K562 (cell line): ENCODE data around the gene SEMA3F. TPM values are rescaled to one million over a fixed set of nuclear protein-coding genes. Genes with fewer than 3 reads are reported as not detected.
A peak's percentile ranks its signal among the peaks of the same experiment; 100 is the strongest.

Source experiments
- ATAC-seq: fragments of 200-7000 bp; cut with Tn5 transposase; 3 replicates; pipeline ENCODE4 v1.9.1; 2020; ENCODE audit warnings: moderate library complexity
- BruUV-seq: library from RNA; stranded (reverse); fragments of 400-500 nt; replicated peaks from 2 replicates; lab custom pipeline; 2021; lab: Mats Ljungman, UMichigan
- CTCF ChIA-PET: fragments of 300-600 bp; formaldehyde crosslinking; extraction: SDS; loops from one replicate; lab custom pipeline; 2021; ENCODE audit warnings: low intra/inter-chr PET ratio; lab: Yijun Ruan, JAX
- POLR2A ChIA-PET: fragments of 300-600, 350-650 bp; sonication (Branson Sonifier 250); formaldehyde crosslinking; extraction: SDS; loops from one replicate; lab custom pipeline; 2021; ENCODE audit warnings: antibody characterized with exemption, inconsistent platforms; lab: Yijun Ruan, JAX
- DNase-seq, 4 experiments: peaks; one replicate each; pipeline versions ENCODE4 v3.0.0 to v3.0.0-alpha.2; 2011 to 2018; ENCODE audit warnings: low spot score in 3 of 4, mixed read lengths in 3 of 4; ENCODE audit errors: extremely low read depth in 1 of 4
- FAIRE-seq: peaks from 2 replicates; lab custom pipeline; 2011; peaks lifted over from hg19 to GRCh38; lab: Jason Lieb, UNC
- H2AFZ ChIP-seq: 2 replicates; pipeline ENCODE4 v1.6.0; 2011; ENCODE audit warnings: low read depth, low read length, control low read depth, inconsistent platforms
- H3K27ac ChIP-seq: fragments of 200-600 bp; 3 replicates; pipeline ENCODE4 v1.8.0; 2011; ENCODE audit warnings: low read depth, mild to moderate bottlenecking, control low read depth, inconsistent platforms, low read length, moderate library complexity, mixed read lengths; ENCODE audit errors: extremely low read depth
- H3K27me3 ChIP-seq, 2 experiments: fragments of 300-600 bp in 1 of 2; 2 replicates in 1 of 2; 3 replicates in 1 of 2; pipeline versions ENCODE4 v1.6.0 to v1.8.0; 2011; ENCODE audit warnings: inconsistent platforms in 2 of 2, low read length in 2 of 2, mild to moderate bottlenecking in 1 of 2, mixed read lengths in 1 of 2, moderate library complexity in 1 of 2; ENCODE audit not compliant: control insufficient read depth in 2 of 2, insufficient read depth in 2 of 2
- H3K36me3 ChIP-seq: fragments of 300-600 bp; 3 replicates; pipeline ENCODE4 v1.8.0; 2011; ENCODE audit warnings: mild to moderate bottlenecking, low read length, inconsistent platforms; ENCODE audit not compliant: control insufficient read depth, insufficient read depth
- H3K4me1 ChIP-seq, 2 experiments: fragments of 200-600 bp in 1 of 2; replicated peaks in 1 of 2; 2 replicates in 1 of 2; 3 replicates in 1 of 2; pipeline versions ENCODE4 v1.5.1 to v1.8.0; 2011; ENCODE audit warnings: inconsistent platforms in 2 of 2, low read length in 2 of 2, mild to moderate bottlenecking in 1 of 2, mixed read lengths in 1 of 2, moderate library complexity in 1 of 2; ENCODE audit not compliant: control insufficient read depth in 2 of 2, insufficient read depth in 2 of 2
- H3K4me2 ChIP-seq: 2 replicates; pipeline ENCODE4 v1.6.1; 2011; ENCODE audit warnings: low read length, control low read depth, inconsistent platforms, mixed read lengths; ENCODE audit not compliant: insufficient read depth
- H3K4me3 ChIP-seq: fragments of 200-600 bp; sonication (generic), shearing (Covaris generic); 2 replicates; pipeline ENCODE4 v1.5.1; 2016; ENCODE audit warnings: control low read depth, inconsistent platforms
- H3K79me2 ChIP-seq: fragments of 200-600 bp; 3 replicates; pipeline ENCODE4 v1.8.0; 2011; ENCODE audit warnings: low read length, inconsistent platforms; ENCODE audit not compliant: control insufficient read depth, insufficient read depth
- H3K9ac ChIP-seq, 2 experiments: 2 replicates each; pipeline versions ENCODE4 v1.6.0 to v1.6.1; 2011; ENCODE audit warnings: low read depth in 2 of 2, low read length in 2 of 2, control low read depth in 1 of 2, inconsistent platforms in 1 of 2, mild to moderate bottlenecking in 1 of 2, mixed read lengths in 1 of 2; ENCODE audit not compliant: insufficient read depth in 1 of 2
- H3K9me1 ChIP-seq: one replicate; pipeline ENCODE4 v1.6.0; 2011; ENCODE audit warnings: inconsistent platforms, mild to moderate bottlenecking, low read length, moderate library complexity; ENCODE audit not compliant: control insufficient read depth, insufficient read depth
- H3K9me3 ChIP-seq: replicated peaks from 2 replicates; pipeline ENCODE4 v1.5.1; 2011; ENCODE audit warnings: low read depth, low read length, inconsistent platforms; ENCODE audit not compliant: control insufficient read depth, insufficient read depth
- H4K20me1 ChIP-seq: replicated peaks from 2 replicates; pipeline ENCODE4 v1.6.1; 2011; ENCODE audit warnings: low read length, inconsistent platforms, mixed read lengths; ENCODE audit not compliant: control insufficient read depth, insufficient read depth
- ARID2 ChIP-seq: fragments of 450-650 bp; IDR thresholded peaks from 2 replicates; pipeline ENCODE4 v1.6.1; 2017; ENCODE audit warnings: antibody characterized with exemption, mild to moderate bottlenecking
- CBFA2T3 ChIP-seq: fragments of 450-650 bp; IDR thresholded peaks from 2 replicates; pipeline ENCODE4 v1.6.1; 2017
- CREB1 ChIP-seq, 2 experiments: sonication (generic) in 1 of 2; formaldehyde crosslinking in 1 of 2; IDR thresholded peaks; 2 replicates each; pipeline versions ENCODE4 v1.6.1 to v1.8.0; 2012 to 2022; ENCODE audit warnings: inconsistent platforms in 1 of 2, mild to moderate bottlenecking in 1 of 2, missing genetic modification reagents in 1 of 2, moderate library complexity in 1 of 2
- CXXC5 ChIP-seq: fragments of 250-450 bp; sonication (Bioruptor Pico); IDR thresholded peaks from 2 replicates; pipeline ENCODE4 v1.8.0; 2022; ENCODE audit warnings: inconsistent platforms, mild to moderate bottlenecking, moderate library complexity
- DMBX1 ChIP-seq: fragments of 250-450 bp; sonication (Bioruptor Pico); IDR thresholded peaks from 2 replicates; pipeline ENCODE4 v1.8.0; 2022; ENCODE audit warnings: inconsistent platforms, mild to moderate bottlenecking, moderate library complexity, borderline replicate concordance
- HDAC2 ChIP-seq: fragments of 450-650 bp; IDR thresholded peaks from 2 replicates; pipeline ENCODE4 v1.6.1; 2016; ENCODE audit warnings: mild to moderate bottlenecking
- ID3 ChIP-seq, 2 experiments: fragments of 250-450 bp in 1 of 2; fragments of 450-650 bp in 1 of 2; sonication (Bioruptor Pico) in 1 of 2; IDR thresholded peaks; 2 replicates each; pipeline versions ENCODE4 v1.6.1 to v1.8.0; 2016 to 2021; ENCODE audit warnings: mild to moderate bottlenecking in 2 of 2, moderate library complexity in 2 of 2, missing compliant biosample characterization in 1 of 2, missing genetic modification characterization in 1 of 2
- RBBP5 ChIP-seq: fragments of 200-600 bp; sonication (generic); IDR thresholded peaks from 2 replicates; pipeline ENCODE4 v1.6.1; 2012; ENCODE audit warnings: borderline replicate concordance, mild to moderate bottlenecking, low read length, control low read depth, inconsistent platforms; ENCODE audit not compliant: insufficient read depth, poor library complexity, severe bottlenecking
- TAL1 ChIP-seq: fragments of 450-650 bp; IDR thresholded peaks from 2 replicates; pipeline ENCODE4 v1.6.1; 2016; ENCODE audit warnings: mild to moderate bottlenecking
- TCF3 ChIP-seq: sonication (generic); formaldehyde crosslinking; IDR thresholded peaks from 2 replicates; pipeline ENCODE4 v1.4.0; 2020; ENCODE audit warnings: mild to moderate bottlenecking, missing genetic modification reagents
- TSC22D4 ChIP-seq: fragments of 450-650 bp; IDR thresholded peaks from 2 replicates; pipeline ENCODE4 v1.6.1; 2016; ENCODE audit warnings: missing genetic modification characterization, missing biosample characterization, control low read depth
- WGBS: fragments of 100-300 bp; shearing (Covaris generic); methylation state at CpG from one replicate; pipeline ENCODE4 v1.1.6; 2016; ENCODE audit warnings: low coverage, mixed read lengths; ENCODE audit not compliant: insufficient coverage; ENCODE audit errors: missing lambda C conversion rate; 5-methylcytosine and 5-hydroxymethylcytosine counted together
- in situ Hi-C: fragments of 300-500 bp; cut with MboI; formaldehyde crosslinking; loops from 4 replicates; pipeline ENCODE4 v1.15.0; 2018; ENCODE audit warnings: inconsistent platforms, mixed read lengths
- intact Hi-C: fragments of 100-400 bp; cut with micrococcal nuclease; formaldehyde crosslinking; loops from 2 replicates; pipeline ENCODE4 v1.14.2; 2022
- polyA plus RNA-seq, 8 experiments: library from polyadenylated mRNA; depleted of rRNA in 4 of 8; stranded (reverse) in 5 of 8; unstranded in 3 of 8; fragments of >200 nt; fragmentation: Nextera tagmentation in 2 of 8; fragmentation: Illumina TruSeq in 1 of 8; extraction: Ambion mirVana in 2 of 8; extraction: Trizol in 1 of 8; gene quantifications; 2 replicates each; pipeline versions ENCODE4 v1.2.1 to v1.2.3, GENCODE V29; 2011 to 2014; ENCODE audit warnings: inconsistent platforms in 1 of 8, missing spikeins in 1 of 8
- total RNA-seq, 7 experiments: library from RNA; depleted of rRNA in 6 of 7; stranded (reverse); fragments of >200 nt in 6 of 7; fragmentation: Illumina TruSeq in 2 of 7; extraction: Trizol in 2 of 7; gene quantifications; 2 replicates each; pipeline versions ENCODE4 v1.2.1 to v1.2.3, GENCODE V29; 2011 to 2021; ENCODE audit warnings: low replicate concordance in 1 of 7

Gene SEMA3F
- total and polyA plus RNA-seq, 9 of the 15 experiments (the other 6 are each of a cell fraction or from before 2014, with no cell fraction given): 0.58 to 3.0 (median 2.0) TPM; not detected in 2

GRCh38 chr3:50157827-50158529, 2.9 kb downstream of the SEMA3F start:
- H3K27me3 ChIP-seq: no peaks in the 10 kb centered on the region
- H3K4me2 ChIP-seq: no peak overlapping the region
- H3K79me2 ChIP-seq: no peaks in the 10 kb centered on the region; the same call in 2 of the 3 replicates
- WGBS: 39% methylated on average over 12 of the region's 12 CpGs
- in situ Hi-C loops: no loop called here
- no peak overlapping the region for H2AFZ ChIP-seq
- POLR2A ChIA-PET: interaction anchor here (0.6 to 0.7 kb wide), 2 partner anchors 22 to 79 kb away, joined by 3 read pairs; no protein-coding TSS in a partner anchor
- no peaks in the 10 kb centered on the region for H3K9me1 ChIP-seq
- H3K36me3 ChIP-seq: no peaks in the 10 kb centered on the region
- ATAC-seq (peak; percentile 15), FAIRE-seq (peak; percentile 11), DNase-seq (peak; percentile 29 to 55 (median 42))
- H3K9me3 ChIP-seq: no peaks in the 10 kb centered on the region
- TF ChIP-seq CREB1 (IDR thresholded peaks at IDR 0.05) (no peak), CREB1 (CRISPR knock-in tag; IDR thresholded peaks at IDR 0.05) (0 out of 2 replicates have a peak, but pooled peaks have one; percentile 15), CXXC5 (CRISPR knock-in tag) (0 out of 2 replicates have a peak, but pooled peaks have one; percentile 14), CBFA2T3 (peak; percentile 62), DMBX1 (peak; percentile 32; the same call in 1 of the 2 replicates), ARID2 (no peak), TSC22D4 (tag) (no peak), TAL1 (peak; percentile 30; the same call in 1 of the 2 replicates), HDAC2 (no peak), ID3 (CRISPR knock-in tag; IDR thresholded peaks at IDR 0.05) (no peak), ID3 (tag; IDR thresholded peaks at IDR 0.05) (0 out of 2 replicates have a peak, but pooled peaks have one; percentile 14), TCF3 (CRISPR knock-in tag) (peak; percentile 73), RBBP5 (peak; percentile 0)
- CTCF ChIA-PET: no interaction called here
- H3K9ac ChIP-seq: peak overlapping the region in 1 of 2 experiments; percentile 19; a peak in 1 of 4 replicates
- H4K20me1 ChIP-seq: no peaks in the 10 kb centered on the region; the same call in 1 of the 2 replicates
- H3K4me1 ChIP-seq: peaks cover 9 to 58% of the 10 kb centered on the region in 2 experiments; a peak in 4 of 5 replicates
- no peak overlapping the region for H3K27ac ChIP-seq
- H3K4me3 ChIP-seq: no peak overlapping the region
- intact Hi-C loops: no loop called here
- no TSS peak for BruUV-seq
